ENCODE results near the gene OPTC.

- no peak for TF ChIP-seq EZH2 (IDR thresholded peaks at IDR 0.05; ENCODE audit: borderline replicate concordance, insufficient read depth, low read depth, low read length, poor library complexity, severe bottlenecking)
- no peak for TF ChIP-seq CTCF (IDR thresholded peaks at IDR 0.05)
These were observed 59.5 kb downstream of the OPTC start for GRCh38 chr1:203553496-203553895.

Measured in B cell (primary cell).